K562 (cell line): Measurements from ENCODE around the gene WDR27. TPM values are rescaled to one million over a fixed set of nuclear protein-coding genes. Genes with fewer than 3 reads are reported as not detected.

Experiments used
- ATF1 ChIP-seq, 2 experiments: fragments of 450-650 bp in 1 of 2; IDR thresholded peaks; 2 replicates each; pipeline ENCODE4 v1.6.1; 2016; ENCODE audit warnings: missing compliant biosample characterization in 1 of 2, missing genetic modification characterization in 1 of 2
- ATF7 ChIP-seq: fragments of 450-650 bp; IDR thresholded peaks from 2 replicates; pipeline ENCODE4 v1.7.1; 2014; ENCODE audit warnings: mild to moderate bottlenecking, moderate library complexity
- BHLHE40 ChIP-seq: IDR thresholded peaks from 2 replicates; pipeline ENCODE4 v1.6.1; 2011; ENCODE audit warnings: low read length, improper control_type of control experiment
- BRD4 ChIP-seq: fragments of 200-600 bp; sonication (generic); IDR thresholded peaks from 2 replicates; pipeline ENCODE4 v1.6.1; 2017; ENCODE audit warnings: inconsistent platforms
- CBFB ChIP-seq: sonication (generic); formaldehyde crosslinking; IDR thresholded peaks from 2 replicates; pipeline ENCODE4 v1.4.0; 2020; ENCODE audit warnings: mild to moderate bottlenecking, missing genetic modification reagents
- CCNT2 ChIP-seq: IDR thresholded peaks from 2 replicates; pipeline ENCODE4 v1.6.1; 2011; ENCODE audit warnings: borderline replicate concordance, low read depth, mild to moderate bottlenecking, moderate library complexity, mixed read lengths, low read length; ENCODE audit not compliant: insufficient read length; ENCODE audit errors: extremely low read depth
- CREB1 ChIP-seq, 2 experiments: sonication (generic) in 1 of 2; formaldehyde crosslinking in 1 of 2; IDR thresholded peaks; 2 replicates each; pipeline versions ENCODE4 v1.6.1 to v1.8.0; 2012 to 2022; ENCODE audit warnings: inconsistent platforms in 1 of 2, mild to moderate bottlenecking in 1 of 2, missing genetic modification reagents in 1 of 2, moderate library complexity in 1 of 2
- E2F4 ChIP-seq: sonication (generic); formaldehyde crosslinking; IDR thresholded peaks from 2 replicates; pipeline ENCODE4 v1.8.0; 2022; ENCODE audit warnings: mild to moderate bottlenecking, low read depth, missing genetic modification reagents
- EGR1 ChIP-seq: fragments of 450-650 bp; conservative IDR thresholded peaks from 2 replicates; pipeline ENCODE4 v1.6.1; 2017; ENCODE audit warnings: mild to moderate bottlenecking
- ESRRA ChIP-seq: fragments of 450-650 bp; IDR thresholded peaks from 2 replicates; pipeline ENCODE4 v1.6.1; 2014; ENCODE audit warnings: low read depth, mild to moderate bottlenecking, moderate library complexity, borderline replicate concordance
- FOSL1 ChIP-seq: fragments of 200-800 bp; sonication (Bioruptor generic); conservative IDR thresholded peaks from 2 replicates; pipeline ENCODE4 v1.6.1; 2016; ENCODE audit warnings: missing genetic modification characterization, missing compliant biosample characterization
- GATAD2B ChIP-seq: fragments of 450-650 bp; IDR thresholded peaks from 2 replicates; pipeline ENCODE4 v1.6.1; 2017; ENCODE audit warnings: mild to moderate bottlenecking, borderline replicate concordance
- HDAC3 ChIP-seq: fragments of 450-650 bp; IDR thresholded peaks from 2 replicates; pipeline ENCODE4 v1.6.1; 2018; ENCODE audit warnings: borderline replicate concordance, mild to moderate bottlenecking, moderate library complexity; ENCODE audit not compliant: partially characterized antibody
- ILF3 ChIP-seq: fragments of 450-650 bp; IDR thresholded peaks from 2 replicates; pipeline ENCODE4 v1.6.1; 2018; ENCODE audit warnings: antibody characterized with exemption, mild to moderate bottlenecking, moderate library complexity, borderline replicate concordance
- KDM1A ChIP-seq, 2 experiments: fragments of 450-650 bp; IDR thresholded peaks; 2 replicates each; pipeline ENCODE4 v1.6.1; 2016; ENCODE audit warnings: mild to moderate bottlenecking in 2 of 2
- MAZ ChIP-seq, 2 experiments: fragments of 450-650 bp in 1 of 2; sonication (generic) in 1 of 2; formaldehyde crosslinking; IDR thresholded peaks in 1 of 2; conservative IDR thresholded peaks in 1 of 2; 2 replicates each; pipeline versions ENCODE4 v1.4.0 to v1.5.0; 2020; ENCODE audit warnings: mild to moderate bottlenecking in 1 of 2, missing genetic modification reagents in 1 of 2
- NR2C1 ChIP-seq, 2 experiments: fragments of 450-650 bp; IDR thresholded peaks; 2 replicates each; pipeline ENCODE4 v1.6.1; 2017; ENCODE audit warnings: mild to moderate bottlenecking in 2 of 2, antibody characterized with exemption in 1 of 2, inconsistent platforms in 1 of 2, missing compliant biosample characterization in 1 of 2, missing genetic modification characterization in 1 of 2
- PRPF4 ChIP-seq: fragments of 200-400 bp; formaldehyde crosslinking; IDR thresholded peaks from one replicate; pipeline ENCODE4 v1.6.1; 2017; ENCODE audit warnings: low read length, low read depth, mild to moderate bottlenecking; ENCODE audit not compliant: insufficient read depth, poor library complexity, severe bottlenecking
- RCOR1 ChIP-seq, 2 experiments: IDR thresholded peaks; 2 replicates each; pipeline ENCODE4 v1.6.1; 2012; ENCODE audit warnings: low read depth in 2 of 2, low read length in 2 of 2, borderline replicate concordance in 1 of 2, improper control_type of control experiment in 1 of 2
- SMARCA5 ChIP-seq: fragments of 450-650 bp; IDR thresholded peaks from 2 replicates; pipeline ENCODE4 v1.6.1; 2016
- SMARCE1 ChIP-seq: fragments of 450-650 bp; IDR thresholded peaks from 2 replicates; pipeline ENCODE4 v1.7.1; 2016; ENCODE audit warnings: mild to moderate bottlenecking
- SP1 ChIP-seq: sonication (generic); formaldehyde crosslinking; IDR thresholded peaks from 2 replicates; pipeline ENCODE4 v1.8.1; 2022; ENCODE audit warnings: mild to moderate bottlenecking, missing genetic modification reagents
- TEAD1 ChIP-seq, 2 experiments: fragments of 450-650 bp in 1 of 2; sonication (generic) in 1 of 2; formaldehyde crosslinking; IDR thresholded peaks; 2 replicates each; pipeline versions ENCODE4 v1.4.0 to v1.8.0; 2020 to 2022; ENCODE audit warnings: mild to moderate bottlenecking in 2 of 2, missing genetic modification reagents in 1 of 2
- TRIM24 ChIP-seq, 2 experiments: fragments of 450-650 bp; IDR thresholded peaks; 2 replicates each; pipeline ENCODE4 v1.6.1; 2016
- YY1 ChIP-seq, 3 experiments: IDR thresholded peaks; 2 replicates each; pipeline ENCODE4 v1.6.1; 2011; ENCODE audit warnings: low read length in 2 of 3, mild to moderate bottlenecking in 2 of 3, moderate library complexity in 2 of 3, borderline replicate concordance in 1 of 3, control low read depth in 1 of 3, low read depth in 1 of 3; ENCODE audit not compliant: insufficient read depth in 3 of 3, insufficient replicate concordance in 2 of 3, control insufficient read depth in 1 of 3, insufficient read length in 1 of 3; ENCODE audit errors: extremely low read depth in 1 of 3
- polyA plus RNA-seq, 8 experiments: library from polyadenylated mRNA; depleted of rRNA in 4 of 8; stranded (reverse) in 5 of 8; unstranded in 3 of 8; fragments of >200 nt; fragmentation: Nextera tagmentation in 2 of 8; fragmentation: Illumina TruSeq in 1 of 8; extraction: Ambion mirVana in 2 of 8; extraction: Trizol in 1 of 8; gene quantifications; 2 replicates each; pipeline versions ENCODE4 v1.2.1 to v1.2.3, GENCODE V29; 2011 to 2014; ENCODE audit warnings: inconsistent platforms in 1 of 8, missing spikeins in 1 of 8
- total RNA-seq, 7 experiments: library from RNA; depleted of rRNA in 6 of 7; stranded (reverse); fragments of >200 nt in 6 of 7; fragmentation: Illumina TruSeq in 2 of 7; extraction: Trizol in 2 of 7; gene quantifications; 2 replicates each; pipeline versions ENCODE4 v1.2.1 to v1.2.3, GENCODE V29; 2011 to 2021; ENCODE audit warnings: low replicate concordance in 1 of 7

Gene WDR27
- total and polyA plus RNA-seq, 9 of the 15 experiments (the other 6 are each of a cell fraction or from before 2014, with no cell fraction given) = 4.3 to 77.2 (median 22.7) TPM

- TF ChIP-seq FOSL1 = peak; percentile 66
- peak; percentile 89 to 94 for TF ChIP-seq TEAD1 (CRISPR knock-in tag; IDR thresholded peaks at IDR 0.05)
- no peak for TF ChIP-seq ILF3
- no peak for TF ChIP-seq BRD4
- TF ChIP-seq ESRRA = peak; percentile 67; the same call in 1 of the 2 replicates
- peak; percentile 24; the same call in 1 of the 2 replicates for TF ChIP-seq BHLHE40
- 0 out of 2 replicates have a peak, but pooled peaks have one; percentile 54 for TF ChIP-seq CBFB (CRISPR knock-in tag)
- 0 out of 2 replicates have a peak, but pooled peaks have one; percentile 24 for TF ChIP-seq NR2C1 (IDR thresholded peaks at IDR 0.05)
- no peak for TF ChIP-seq NR2C1 (tag; IDR thresholded peaks at IDR 0.05)
- peak in 1 of 3 experiments; percentile 13 for TF ChIP-seq YY1 (IDR thresholded peaks at IDR 0.05; ENCODE audit: borderline replicate concordance in 1 of 3, control insufficient read depth in 1 of 3, extremely low read depth in 1 of 3, insufficient read depth in 3 of 3, insufficient read length in 1 of 3, insufficient replicate concordance in 2 of 3, low read depth in 1 of 3, low read length in 2 of 3)
- no peak for TF ChIP-seq SMARCA5
- no peak for TF ChIP-seq EGR1
- TF ChIP-seq SMARCE1 = peak; percentile 47; the same call in 1 of the 2 replicates
- peak; percentile 80 to 81 for TF ChIP-seq KDM1A (IDR thresholded peaks at IDR 0.05)
- TF ChIP-seq CREB1 (IDR thresholded peaks at IDR 0.05) = no peak
- TF ChIP-seq CREB1 (CRISPR knock-in tag; IDR thresholded peaks at IDR 0.05) = peak; percentile 4; the same call in 1 of the 2 replicates
- peak in 1 of 2 experiments; percentile 9; a peak in 1 of 4 replicates for TF ChIP-seq MAZ (CRISPR knock-in tag; conservative IDR thresholded peaks at IDR 0.05 in 1 of 2, IDR thresholded peaks at IDR 0.05 in 1 of 2)
- TF ChIP-seq CCNT2 = peak; percentile 25
- peak; percentile 77 for TF ChIP-seq ATF7
- 0 out of 2 replicates have a peak, but pooled peaks have one; percentile 27 for TF ChIP-seq SP1 (CRISPR knock-in tag)
- TF ChIP-seq ATF1 (CRISPR knock-in tag; IDR thresholded peaks at IDR 0.05) = no peak
- no peak for TF ChIP-seq ATF1 (tag; IDR thresholded peaks at IDR 0.05)
- peak; percentile 8 to 36; a peak in 2 of 4 replicates for TF ChIP-seq RCOR1 (IDR thresholded peaks at IDR 0.05; ENCODE audit: borderline replicate concordance in 1 of 2, low read depth in 2 of 2, low read length in 2 of 2)
- TF ChIP-seq PRPF4 = no peak
- no peak for TF ChIP-seq E2F4 (CRISPR knock-in tag)
- 0 out of 2 replicates have a peak, but pooled peaks have one; percentile 38 for TF ChIP-seq GATAD2B
- no peak for TF ChIP-seq TRIM24 (IDR thresholded peaks at IDR 0.05)
- peak; percentile 37 for TF ChIP-seq HDAC3
Measured at GRCh38 chr6:169722362-169723199, 20.8 kb upstream of the WDR27 start (continued).
